Heart left ventricle (tissue), 13 donors: Measurements from ENCODE around the gene MROH8.

ENCODE experiments used
- CTCF ChIP-seq, 12 donors: fragments of 200-600 bp; sonication (generic) in 4 of 12; IDR thresholded peaks; one replicate each; pipeline versions ENCODE4 v1.5.0 to v1.8.0; 2018 to 2022; ENCODE audit warnings: antibody characterized with exemption in 12 of 12, mild to moderate bottlenecking in 5 of 12
- POLR2A ChIP-seq, 2 donors: fragments of 450-650 bp; IDR thresholded peaks; one replicate each; pipeline ENCODE4 v1.6.1; 2017; ENCODE audit warnings: antibody characterized with exemption in 2 of 2, mild to moderate bottlenecking in 2 of 2, moderate library complexity in 2 of 2
- donor health status: ischemic (EF 13 %, LVEDD 7.1; RV severe dilation, severe dysfunction).
- donor health status: DM: no; HTN: yes; CAD: no.
- donor health status: DM: no; HTN: no; CAD: no.
- donor health status: ischemic (EF 25% LVEDD 6.9; RV normal size, moderate dysfunction).
- donor health status: ischemic (EF 25% LVEDD 5.7; RV mildly dilated, moderate dysfunction).
- donor health status: ischemic (EF 35%, LVEDD 5.7; RV mildly dilated, moderate dysfunction).
- donor health status: nonischemic (EF 11% LVEDD 7.7; RV severe dilation, severe dysfunction).
- donor health status: DM: yes; HTN: yes; CAD: no.
- donor health status: PGD.
- donor health status: ischemic (EF 29% LVEDD 5.4; RV normal size, mild dysfunction).
- donor health status: nonischemic (EF 23%, LVEDD 6.1; RV moderate dilation, normal function).

GRCh38 chr20:37205794-37206193 lies 26.4 kb upstream of the MROH8 start:
- no peak for TF ChIP-seq POLR2A (IDR thresholded peaks at IDR 0.05)
- TF ChIP-seq CTCF (IDR thresholded peaks at IDR 0.05), result no peak
